GM12891 (cell line): Measurements from ENCODE around the gene LARP4B.

Experiments
- DNase-seq: peaks from one replicate; pipeline ENCODE4 v3.0.0; 2011; ENCODE audit warnings: low spot score; ENCODE audit not compliant: insufficient read length
- FAIRE-seq: peaks from 2 replicates; lab custom pipeline; 2011; peaks lifted over from hg19 to GRCh38; lab: Jason Lieb, UNC
- PAX5 ChIP-seq: IDR thresholded peaks from 2 replicates; pipeline ENCODE4 v1.6.1; 2011; ENCODE audit warnings: low read length, moderate library complexity, mild to moderate bottlenecking; ENCODE audit not compliant: insufficient read depth, severe bottlenecking
- POLR2A ChIP-seq: IDR thresholded peaks from 2 replicates; pipeline ENCODE4 v1.6.1; 2011; ENCODE audit warnings: low read depth, low read length, control low read depth
- POLR2AphosphoS5 ChIP-seq: IDR thresholded peaks from 2 replicates; pipeline ENCODE4 v1.6.1; 2011; ENCODE audit warnings: low read depth, low read length, control low read depth
- POU2F2 ChIP-seq: IDR thresholded peaks from 2 replicates; pipeline ENCODE4 v1.6.1; 2011; ENCODE audit warnings: low read depth, mild to moderate bottlenecking, control low read depth, low read length, moderate library complexity
- SPI1 ChIP-seq: IDR thresholded peaks from 2 replicates; pipeline ENCODE4 v1.6.1; 2011; ENCODE audit warnings: low read depth, low read length, control low read depth
- TAF1 ChIP-seq: IDR thresholded peaks from 2 replicates; pipeline ENCODE4 v1.6.1; 2011; ENCODE audit warnings: low read depth, low read length, control low read depth

Gene LARP4B

GRCh38 chr10:917416-917720, 14.1 kb downstream of the LARP4B start:
- TF ChIP-seq TAF1 (no peak), POU2F2 (no peak), PAX5 (no peak), SPI1 (no peak), POLR2AphosphoS5 (no peak), POLR2A (no peak)
- no peak for FAIRE-seq

DNA sequence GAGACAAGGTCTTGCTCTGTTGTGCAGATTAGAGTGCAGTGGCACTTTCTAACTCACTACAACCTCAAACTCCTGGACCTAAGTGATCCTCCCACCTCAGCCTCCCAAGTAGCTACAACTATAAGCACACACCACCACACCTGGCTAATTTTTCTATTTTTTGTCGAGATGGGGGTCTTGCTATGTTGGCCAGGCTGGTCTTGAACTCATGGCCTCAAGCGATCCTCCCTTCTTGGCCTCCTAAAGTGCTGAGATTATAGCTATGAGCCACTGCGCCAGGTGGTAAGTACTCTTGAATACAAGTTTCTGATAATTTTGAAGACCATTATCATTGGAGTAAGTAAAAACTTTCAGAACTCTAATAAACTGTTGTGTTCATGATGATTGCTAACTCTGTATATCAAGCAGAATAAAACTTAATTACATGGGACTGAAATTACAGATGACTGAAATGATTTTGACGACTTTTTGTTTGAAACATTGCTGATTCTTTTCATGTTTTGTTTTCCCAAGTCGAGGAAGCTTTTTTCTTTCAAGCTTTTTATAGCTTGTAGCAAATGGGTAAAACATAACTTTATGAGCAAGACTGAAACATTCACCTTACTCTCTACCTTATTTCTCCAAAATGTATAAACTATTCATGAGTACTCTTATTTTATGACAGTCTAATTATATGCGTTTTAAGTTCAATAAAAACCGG, 14.6 kb downstream of the LARP4B start:
- DNase-seq: no peak
- no peak for FAIRE-seq
- no peak for TF ChIP-seq POU2F2
- TF ChIP-seq POLR2AphosphoS5: peak; percentile 46; the same call in 1 of the 2 replicates
- no peak for TF ChIP-seq PAX5
- TF ChIP-seq POLR2A: no peak
- no peak for TF ChIP-seq SPI1
- TF ChIP-seq TAF1: no peak

More at GRCh38 chr10:917416-917720, 14.1 kb downstream of the LARP4B start:
- no peak for DNase-seq

DNA sequence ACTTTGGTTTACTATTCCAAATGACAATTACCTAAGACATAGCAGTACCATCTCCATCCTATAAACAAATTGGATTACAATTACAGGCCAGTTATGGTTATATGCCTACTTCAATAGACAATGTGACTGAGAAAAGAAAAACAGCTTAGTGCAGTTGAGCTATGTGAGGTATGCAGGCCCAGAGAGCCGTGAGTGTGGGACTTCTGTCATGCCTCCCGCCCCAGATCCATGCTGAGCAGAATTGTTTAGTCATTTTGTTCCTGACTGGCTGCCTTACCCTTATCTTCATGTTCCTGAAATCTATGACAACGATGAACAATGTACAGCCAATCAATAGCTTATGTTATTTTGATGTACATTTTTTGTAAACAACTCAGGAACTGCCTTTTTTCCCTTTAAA, 21.7 kb downstream of the LARP4B start:
- TF ChIP-seq POU2F2: no peak
- no peak for TF ChIP-seq SPI1
- TF ChIP-seq TAF1: no peak
- TF ChIP-seq POLR2AphosphoS5: no peak
- no peak for TF ChIP-seq PAX5
- no peak for TF ChIP-seq POLR2A
- FAIRE-seq (no peak), DNase-seq (no peak)

DNA sequence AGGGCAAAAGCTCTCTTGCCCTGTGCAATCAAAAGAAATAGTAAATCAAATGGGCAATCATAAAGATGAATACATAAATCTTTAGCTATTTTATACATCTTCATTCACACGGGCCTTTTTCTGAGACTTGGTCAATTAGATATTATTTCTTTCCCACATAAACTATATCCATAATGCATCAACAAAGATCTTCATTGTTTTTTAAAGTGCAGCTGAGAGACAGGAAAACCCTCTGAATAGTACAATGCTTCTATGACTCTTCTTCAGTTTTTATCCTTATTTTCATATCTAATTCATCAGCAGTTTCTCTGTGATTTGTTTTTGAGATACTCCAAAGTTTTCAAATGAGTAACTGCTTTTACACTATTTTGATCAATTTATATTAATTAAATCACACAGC, 25.5 kb downstream of the LARP4B start:
- DNase-seq: no peak
- no peak for FAIRE-seq
- TF ChIP-seq SPI1: no peak
- TF ChIP-seq POU2F2: no peak
- TF ChIP-seq TAF1: no peak
- no peak for TF ChIP-seq POLR2AphosphoS5

DNA sequence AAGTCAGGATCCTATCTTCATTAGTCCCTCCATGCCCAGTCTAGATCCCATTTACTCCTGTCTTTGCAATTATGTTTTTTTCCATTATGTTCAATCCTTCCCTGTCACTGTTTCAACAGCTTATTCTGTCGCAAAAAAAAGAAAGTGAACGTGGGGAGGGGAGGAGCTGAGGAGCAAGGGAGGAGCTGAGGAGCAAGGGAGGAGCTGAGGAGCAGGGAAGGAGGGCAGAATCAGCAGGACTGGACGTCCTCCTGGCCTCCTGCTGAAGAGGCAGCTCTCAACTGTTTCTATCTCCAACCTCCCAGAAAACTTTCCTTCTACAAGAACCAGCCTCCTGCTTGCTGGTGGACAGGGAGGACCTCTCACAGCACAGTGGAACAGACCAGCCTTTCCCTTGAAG, 26.0 kb downstream of the LARP4B start:
- no peak for DNase-seq
- TF ChIP-seq SPI1 (no peak), POLR2A (no peak), TAF1 (no peak), PAX5 (no peak), POLR2AphosphoS5 (no peak), POU2F2 (no peak)

DNA sequence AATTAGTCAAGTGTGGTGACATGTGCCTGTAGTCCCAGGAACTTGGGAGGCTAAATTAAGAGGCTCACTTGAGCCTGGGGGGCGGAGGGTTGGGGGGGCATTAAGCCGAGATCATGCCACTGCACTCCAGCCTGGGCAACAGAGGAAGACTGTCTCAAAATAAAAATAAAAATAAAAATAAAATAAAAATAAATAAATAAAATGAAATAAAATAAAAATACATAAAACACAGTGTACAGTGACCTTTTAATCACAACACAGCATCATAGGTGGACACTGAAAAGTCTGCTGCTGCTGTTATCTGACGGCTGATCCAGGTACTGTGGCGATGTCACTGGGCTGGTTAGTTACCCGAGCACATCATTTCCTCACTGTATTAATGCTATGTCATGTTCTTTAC, 27.1 kb downstream of the LARP4B start:
- FAIRE-seq (no peak), DNase-seq (no peak)
- TF ChIP-seq SPI1 (no peak), POLR2A (no peak), POU2F2 (no peak), TAF1 (no peak), PAX5 (no peak), POLR2AphosphoS5 (no peak)

More for the DNA sequence above, 26.0 kb downstream of the LARP4B start:
- FAIRE-seq: no peak

- no peak for FAIRE-seq
- DNase-seq: no peak
- TF ChIP-seq POU2F2: no peak
- TF ChIP-seq POLR2A: no peak
- TF ChIP-seq PAX5: no peak
- no peak for TF ChIP-seq SPI1
- no peak for TF ChIP-seq POLR2AphosphoS5
- TF ChIP-seq TAF1: no peak
These were observed 33.4 kb downstream of the LARP4B start for GRCh38 chr10:898141-898540.

GRCh38 chr10:896982-897381, 34.5 kb downstream of the LARP4B start:
- DNase-seq: no peak
- FAIRE-seq: no peak
- TF ChIP-seq POLR2A (no peak), PAX5 (no peak), POLR2AphosphoS5 (no peak), TAF1 (no peak), POU2F2 (no peak), SPI1 (no peak)

GRCh38 chr10:895324-895723, 36.2 kb downstream of the LARP4B start:
- FAIRE-seq: no peak
- no peak for TF ChIP-seq POLR2A

GRCh38 chr10:878895-879294, 52.6 kb downstream of the LARP4B start:
- no peak for TF ChIP-seq POLR2AphosphoS5
- TF ChIP-seq POLR2A: no peak
- TF ChIP-seq PAX5: no peak
- TF ChIP-seq TAF1: no peak
- no peak for TF ChIP-seq SPI1
- TF ChIP-seq POU2F2: no peak
- no peak for DNase-seq
- FAIRE-seq: no peak

More at GRCh38 chr10:895324-895723, 36.2 kb downstream of the LARP4B start:
- no peak for DNase-seq

DNA sequence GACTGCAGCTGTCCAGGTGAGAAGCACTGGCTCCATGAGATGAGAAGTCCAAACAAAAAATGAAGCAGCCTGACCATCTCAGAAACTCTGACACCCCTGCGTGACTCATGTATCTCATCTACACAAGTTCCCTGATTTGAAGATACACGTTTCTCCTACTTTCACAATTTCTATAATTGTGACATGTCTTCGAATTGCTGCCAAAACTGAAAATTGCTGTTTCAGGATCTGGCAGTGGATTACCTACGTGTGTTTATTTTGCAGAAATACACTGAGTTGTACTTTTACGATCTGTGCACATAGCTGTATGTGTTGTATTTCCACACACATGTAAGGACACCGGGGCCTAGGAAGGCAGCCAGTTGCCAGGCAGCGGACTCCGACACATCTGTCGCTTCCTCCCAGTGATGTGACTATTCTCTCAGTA, 53.2 kb downstream of the LARP4B start:
- no peak for DNase-seq
- TF ChIP-seq PAX5: no peak
- TF ChIP-seq SPI1: no peak
- TF ChIP-seq POLR2AphosphoS5: no peak
- no peak for TF ChIP-seq POU2F2
- TF ChIP-seq TAF1: no peak
- TF ChIP-seq POLR2A: no peak
- FAIRE-seq: no peak
